Ovary (tissue), 9 donors: ENCODE data around the gene BEAN1. TPM values are rescaled to one million over a fixed set of nuclear protein-coding genes. Genes with fewer than 3 reads are reported as not detected.
"Not testable (repeated sequence)": the region's sequence is repeated elsewhere in the genome, so short reads cannot be mapped to it uniquely, and the experiment has no call there.

ENCODE experiments used
- DNase-seq, 5 donors: peaks; one replicate each; pipeline ENCODE4 v3.0.0-alpha.2; 2019 to 2020
- H3K27ac ChIP-seq, 2 donors: fragments of 200-600 bp; one replicate each; pipeline versions ENCODE4 v1.5.1 to v1.8.0; 2019 to 2022
- H3K27me3 ChIP-seq: fragments of 200-600 bp; one replicate; pipeline ENCODE4 v1.8.0; 2022
- H3K36me3 ChIP-seq: fragments of 200-600 bp; sonication (generic); one replicate; pipeline ENCODE4 v1.5.1; 2019
- H3K4me1 ChIP-seq: one replicate; pipeline ENCODE4 v1.8.1; 2013; ENCODE audit warnings: mild to moderate bottlenecking, moderate library complexity; ENCODE audit not compliant: insufficient read depth
- H3K4me3 ChIP-seq: fragments of 200-600 bp; sonication (generic); one replicate; pipeline ENCODE4 v1.5.1; 2017
- H3K9me3 ChIP-seq, 2 donors: fragments of 200-600 bp in 1 of 2; sonication (generic) in 1 of 2; one replicate each; pipeline versions ENCODE4 v1.5.1 to v1.8.1; 2013 to 2019; ENCODE audit warnings: mild to moderate bottlenecking in 1 of 2, moderate library complexity in 1 of 2
- EP300 ChIP-seq: sonication (generic); formaldehyde crosslinking; IDR thresholded peaks from one replicate; pipeline ENCODE4 v1.6.1; 2017; ENCODE audit warnings: antibody characterized with exemption
- POLR2A ChIP-seq: fragments of 450-650 bp; IDR thresholded peaks from one replicate; pipeline ENCODE4 v1.6.1; 2017; ENCODE audit warnings: antibody characterized with exemption, mild to moderate bottlenecking, moderate library complexity
- WGBS, 3 donors: extraction: QIAGEN DNeasy Blood & Tissue Kit in 1 of 3; methylation state at CpG; one replicate each; pipeline versions ENCODE4 v1.1.5 to v1.1.7; 2013 to 2017; 5-methylcytosine and 5-hydroxymethylcytosine counted together
- intact Hi-C, 4 donors: fragments of 100-400 bp; cut with DNase I; formaldehyde crosslinking; loops; one replicate each; pipeline versions ENCODE4 v1.11.0 to v1.15.1; 2022 to 2023
- polyA plus RNA-seq, 2 donors: library from polyadenylated mRNA; stranded (reverse); fragments of 200-250 nt in 1 of 2; fragments of 350-450 nt in 1 of 2; fragmentation: Illumina TruSeq in 1 of 2; extraction: RNeasy Lipid Tissue Mini Kit (QIAGEN cat#74804) in 1 of 2; gene quantifications; one replicate each; pipeline ENCODE4 v1.2.3, GENCODE V29; 2013 to 2014
- total RNA-seq, 7 donors: library from RNA; depleted of rRNA in 2 of 7; stranded (reverse); fragments of >200 nt in 2 of 7; fragmentation: NEBNext Ultra II Directional in 3 of 7; extraction: Animal tissue kit (Norgen Biotek cat#: 25700) in 3 of 7; gene quantifications; one replicate each; pipeline versions ENCODE4 v1.1.0 to v1.2.4, GENCODE V29; 2016 to 2023
- TF ChIP-seq, protein P1 (sequence below), 3 donors: fragments of 450-650 bp in 2 of 3; fragments of 200-600 bp in 1 of 3; IDR thresholded peaks; one replicate each; pipeline versions ENCODE4 v1.5.1 to v1.8.0; 2016 to 2022; ENCODE audit warnings: antibody characterized with exemption in 3 of 3, mild to moderate bottlenecking in 1 of 3
- donor health status: DM: no; HTN: no; CAD: no; lungs with moderate emphysema.
- donor health status: DM: no; HTN: no; CAD: no.
- donor health status: Bipolar disorder and iron deficiency.
- donor health status: DM: yes; HTN: yes; CAD: no.
- donor health status: DM: no; HTN: no; CAD: no.
- donor health status: DM: yes; HTN: yes; CAD: no.

Gene BEAN1
- total and polyA plus RNA-seq, 9 donors, result 0.15 to 2.2 (median 0.61) TPM; not detected in 1

- Histone ChIP-seq H3K27ac (no peak overlapping the region), H3K4me1 (no peaks in the 10 kb centered on the region), H3K36me3 (no peaks in the 10 kb centered on the region), H3K27me3 (no peaks in the 10 kb centered on the region), H3K9me3 (no peaks in the 10 kb centered on the region), H3K4me3 (no peak overlapping the region)
- WGBS, 3 donors, result 68 to 85% (median 71%) methylated on average over 3 of the region's 3 CpGs
- no peak for DNase-seq
- TF ChIP-seq EP300 (no peak), POLR2A (no peak)
- TF ChIP-seq, protein P1, sequence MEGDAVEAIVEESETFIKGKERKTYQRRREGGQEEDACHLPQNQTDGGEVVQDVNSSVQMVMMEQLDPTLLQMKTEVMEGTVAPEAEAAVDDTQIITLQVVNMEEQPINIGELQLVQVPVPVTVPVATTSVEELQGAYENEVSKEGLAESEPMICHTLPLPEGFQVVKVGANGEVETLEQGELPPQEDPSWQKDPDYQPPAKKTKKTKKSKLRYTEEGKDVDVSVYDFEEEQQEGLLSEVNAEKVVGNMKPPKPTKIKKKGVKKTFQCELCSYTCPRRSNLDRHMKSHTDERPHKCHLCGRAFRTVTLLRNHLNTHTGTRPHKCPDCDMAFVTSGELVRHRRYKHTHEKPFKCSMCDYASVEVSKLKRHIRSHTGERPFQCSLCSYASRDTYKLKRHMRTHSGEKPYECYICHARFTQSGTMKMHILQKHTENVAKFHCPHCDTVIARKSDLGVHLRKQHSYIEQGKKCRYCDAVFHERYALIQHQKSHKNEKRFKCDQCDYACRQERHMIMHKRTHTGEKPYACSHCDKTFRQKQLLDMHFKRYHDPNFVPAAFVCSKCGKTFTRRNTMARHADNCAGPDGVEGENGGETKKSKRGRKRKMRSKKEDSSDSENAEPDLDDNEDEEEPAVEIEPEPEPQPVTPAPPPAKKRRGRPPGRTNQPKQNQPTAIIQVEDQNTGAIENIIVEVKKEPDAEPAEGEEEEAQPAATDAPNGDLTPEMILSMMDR (IDR thresholded peaks at IDR 0.05), result no peak
- intact Hi-C loops, result no loop called here
Measured at GRCh38 chr16:66444049-66444481, 17.0 kb downstream of the BEAN1 start.

GRCh38 chr16:66446737-66447136 lies 19.6 kb downstream of the BEAN1 start:
- H3K4me3 ChIP-seq, result no peak overlapping the region
- no peak overlapping the region for H3K27ac ChIP-seq
- intact Hi-C loops, result no loop called here
- H3K9me3 ChIP-seq, result no peaks in the 10 kb centered on the region
- TF ChIP-seq, protein P1 (IDR thresholded peaks at IDR 0.05), result no peak
- TF ChIP-seq POLR2A (no peak), EP300 (no peak)
- DNase-seq, result no peak
- H3K4me1 ChIP-seq, result no peaks in the 10 kb centered on the region
- WGBS, 3 donors, result 88 to 100% (median 95%) methylated on average over 1 of the region's 1 CpG
- no peaks in the 10 kb centered on the region for H3K36me3 ChIP-seq
- no peaks in the 10 kb centered on the region for H3K27me3 ChIP-seq

GRCh38 chr16:66447491-66447890 lies 20.4 kb downstream of the BEAN1 start:
- intact Hi-C loops, result no loop called here
- TF ChIP-seq, protein P1 (IDR thresholded peaks at IDR 0.05), result no peak
- no peak for TF ChIP-seq POLR2A
- no peak for TF ChIP-seq EP300
- Histone ChIP-seq H3K4me3 (no peak overlapping the region), H3K36me3 (no peaks in the 10 kb centered on the region), H3K9me3 (no peaks in the 10 kb centered on the region), H3K27ac (no peak overlapping the region), H3K27me3 (no peaks in the 10 kb centered on the region), H3K4me1 (no peaks in the 10 kb centered on the region)
- no peak for DNase-seq

DNA sequence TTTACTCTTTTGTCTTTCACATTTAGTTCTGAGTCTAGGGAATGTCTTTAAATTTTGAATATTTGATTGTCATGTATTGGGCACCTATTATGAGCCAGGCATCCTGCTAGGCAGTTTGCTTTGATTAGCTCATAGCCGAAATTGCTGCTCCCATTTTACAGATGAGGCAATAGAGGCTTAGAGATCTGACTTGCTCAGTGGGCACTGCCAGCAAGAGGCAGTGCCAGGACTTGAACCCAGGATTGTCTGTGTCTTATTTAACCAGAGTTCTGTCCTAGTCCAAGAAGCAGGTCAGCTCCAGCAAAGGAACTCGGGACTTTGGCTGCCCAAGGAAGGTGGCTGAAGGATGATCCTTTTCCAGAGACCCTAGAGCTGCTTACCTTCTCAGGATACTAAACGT lies 24.5 kb downstream of the BEAN1 start:
- no peaks in the 10 kb centered on the region for H3K36me3 ChIP-seq
- no peaks in the 10 kb centered on the region for H3K4me1 ChIP-seq
- H3K9me3 ChIP-seq, result no peaks in the 10 kb centered on the region
- no peak for TF ChIP-seq EP300
- no peak for TF ChIP-seq POLR2A
- TF ChIP-seq, protein P1 (IDR thresholded peaks at IDR 0.05), result no peak
- no peak for DNase-seq
- H3K27ac ChIP-seq, result no peak overlapping the region
- intact Hi-C loops, result no loop called here
- no peak overlapping the region for H3K4me3 ChIP-seq
- no peaks in the 10 kb centered on the region for H3K27me3 ChIP-seq
- 85 to 89% (median 85%) methylated on average over 3 of the region's 3 CpGs for WGBS, 3 donors

- H3K9me3 ChIP-seq, H3K4me1 ChIP-seq, H3K27ac ChIP-seq, intact Hi-C loops, H3K27me3 ChIP-seq, H3K36me3 ChIP-seq, DNase-seq, H3K4me3 ChIP-seq: not testable (repeated sequence)
- WGBS, 3 donors, result 79 to 83% (median 80%) methylated on average over 1 of the region's 1 CpG
Measured at GRCh38 chr16:66453230-66453629, 26.1 kb downstream of the BEAN1 start.
